Measurements from ENCODE around the gene CRABP1.

GRCh38 chr15:78327466-78327865 lies 12.7 kb upstream of the CRABP1 start:
- TF ChIP-seq CTCF (IDR thresholded peaks at IDR 0.05) (no peak), POLR2A (IDR thresholded peaks at IDR 0.05) (no peak)

Measured in right lobe of liver (tissue), 4 donors.